ENCODE data around the gene TPSD1. TPM values are rescaled to one million over a fixed set of nuclear protein-coding genes. Genes with fewer than 3 reads are reported as not detected.
"Not testable (repeated sequence)": the region's sequence is repeated elsewhere in the genome, so short reads cannot be mapped to it uniquely, and the experiment has no call there.

Gene TPSD1
- total RNA-seq, 3 donors from 2014 or later (not counting 1 experiment from before 2014, with no cell fraction given): 3.2 TPM; not detected in 2

- H3K4me1 ChIP-seq (ENCODE audit: control insufficient read depth, insufficient read depth, low read length): peaks cover 20% of the 10 kb centered on the region
- H3K4me1 Mint-ChIP-seq; H3K9me3 Mint-ChIP-seq; H3K4me3 ChIP-seq (ENCODE audit: low read length); H3K4me3 Mint-ChIP-seq; H3K36me3 ChIP-seq (ENCODE audit: control insufficient read depth, insufficient read depth, low read length); H3K9me3 ChIP-seq (ENCODE audit: control insufficient read depth, insufficient read depth, low read length); H3K36me3 Mint-ChIP-seq; H3K27me3 ChIP-seq (ENCODE audit: control insufficient read depth, insufficient read depth, low read length); H3K27me3 Mint-ChIP-seq (ENCODE audit: low read depth in 2 of 2); DNase-seq; H3K27ac ChIP-seq (ENCODE audit: low read length); H3K27ac Mint-ChIP-seq; intact Hi-C loops (cut with micrococcal nuclease): not testable (repeated sequence)
- no CpG with 5 or more reads among the region's 43 CpGs for WGBS (ENCODE audit: insufficient coverage)
- ATAC-seq: peak; percentile 75 to 89 (median 82)
Measured at GRCh38 chr16:1249031-1249755, 6.7 kb upstream of the TPSD1 start.

GRCh38 chr16:1253701-1254364 lies 2.0 kb upstream of the TPSD1 start:
- H3K4me1 Mint-ChIP-seq; H3K36me3 ChIP-seq (ENCODE audit: control insufficient read depth, insufficient read depth, low read length); H3K27ac Mint-ChIP-seq; H3K4me1 ChIP-seq (ENCODE audit: control insufficient read depth, insufficient read depth, low read length); H3K4me3 ChIP-seq (ENCODE audit: low read length); H3K4me3 Mint-ChIP-seq; H3K9me3 Mint-ChIP-seq; H3K27ac ChIP-seq (ENCODE audit: low read length); H3K27me3 ChIP-seq (ENCODE audit: control insufficient read depth, insufficient read depth, low read length); H3K9me3 ChIP-seq (ENCODE audit: control insufficient read depth, insufficient read depth, low read length); H3K27me3 Mint-ChIP-seq (ENCODE audit: low read depth in 2 of 2); DNase-seq; intact Hi-C loops (cut with micrococcal nuclease); H3K36me3 Mint-ChIP-seq: not testable (repeated sequence)
- no CpG with 5 or more reads among the region's 47 CpGs for WGBS (ENCODE audit: insufficient coverage)
- ATAC-seq: peak in 1 of 3 donors; percentile 18

DNA sequence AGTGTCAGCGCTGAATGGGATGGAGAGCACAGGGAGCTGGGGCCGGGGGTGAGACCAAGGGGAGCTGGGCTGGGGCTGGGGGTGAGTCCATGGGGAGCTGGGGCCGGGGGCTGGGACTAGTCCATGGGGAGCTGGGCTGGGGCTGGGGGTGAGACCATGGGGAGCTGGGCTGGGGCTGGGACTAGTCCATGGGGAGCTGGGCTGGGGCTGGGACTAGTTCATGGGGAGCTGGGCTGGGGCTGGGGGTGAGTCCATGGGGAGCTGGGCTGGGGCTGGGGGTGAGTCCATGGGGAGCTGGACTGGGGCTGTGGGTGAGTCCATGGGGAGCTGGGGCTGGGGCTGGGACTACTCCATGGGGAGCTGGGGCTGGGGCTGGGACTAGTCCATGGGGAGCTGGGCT lies 1.0 kb upstream of the TPSD1 start:
- H3K36me3 ChIP-seq (ENCODE audit: control insufficient read depth, insufficient read depth, low read length); H3K27ac ChIP-seq (ENCODE audit: low read length); H3K9me3 Mint-ChIP-seq; H3K27me3 Mint-ChIP-seq (ENCODE audit: low read depth in 2 of 2); H3K4me1 ChIP-seq (ENCODE audit: control insufficient read depth, insufficient read depth, low read length); intact Hi-C loops (cut with micrococcal nuclease); DNase-seq; H3K4me3 ChIP-seq (ENCODE audit: low read length); ATAC-seq; H3K4me1 Mint-ChIP-seq; H3K36me3 Mint-ChIP-seq; H3K9me3 ChIP-seq (ENCODE audit: control insufficient read depth, insufficient read depth, low read length); H3K27me3 ChIP-seq (ENCODE audit: control insufficient read depth, insufficient read depth, low read length); H3K4me3 Mint-ChIP-seq; H3K27ac Mint-ChIP-seq: not testable (repeated sequence)
- WGBS (ENCODE audit: insufficient coverage): 78% methylated on average over 3 of the region's 3 CpGs

DNA sequence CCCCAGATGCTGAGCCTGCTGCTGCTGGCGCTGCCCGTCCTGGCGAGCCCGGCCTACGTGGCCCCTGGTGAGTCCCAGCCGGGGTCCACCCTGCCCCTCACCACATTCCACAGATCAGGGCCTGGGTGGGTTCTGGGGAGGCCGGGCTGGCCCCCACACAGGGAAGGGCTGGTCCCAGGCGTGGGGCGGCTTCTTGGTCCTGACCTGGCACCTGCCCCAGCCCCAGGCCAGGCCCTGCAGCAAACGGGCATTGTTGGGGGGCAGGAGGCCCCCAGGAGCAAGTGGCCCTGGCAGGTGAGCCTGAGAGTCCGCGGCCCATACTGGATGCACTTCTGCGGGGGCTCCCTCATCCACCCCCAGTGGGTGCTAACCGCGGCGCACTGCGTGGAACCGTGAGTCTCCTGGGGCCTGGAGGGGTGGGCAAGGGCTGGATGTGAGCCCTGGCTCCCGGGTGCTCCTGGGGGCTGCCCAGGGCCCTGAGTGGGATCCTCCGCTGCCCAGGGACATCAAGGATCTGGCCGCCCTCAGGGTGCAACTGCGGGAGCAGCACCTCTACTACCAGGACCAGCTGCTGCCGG lies 516 bp downstream of the TPSD1 start:
- 73% methylated on average over 23 of the region's 23 CpGs for whole genome bisulfite sequencing (ENCODE audit: insufficient coverage)

DNA sequence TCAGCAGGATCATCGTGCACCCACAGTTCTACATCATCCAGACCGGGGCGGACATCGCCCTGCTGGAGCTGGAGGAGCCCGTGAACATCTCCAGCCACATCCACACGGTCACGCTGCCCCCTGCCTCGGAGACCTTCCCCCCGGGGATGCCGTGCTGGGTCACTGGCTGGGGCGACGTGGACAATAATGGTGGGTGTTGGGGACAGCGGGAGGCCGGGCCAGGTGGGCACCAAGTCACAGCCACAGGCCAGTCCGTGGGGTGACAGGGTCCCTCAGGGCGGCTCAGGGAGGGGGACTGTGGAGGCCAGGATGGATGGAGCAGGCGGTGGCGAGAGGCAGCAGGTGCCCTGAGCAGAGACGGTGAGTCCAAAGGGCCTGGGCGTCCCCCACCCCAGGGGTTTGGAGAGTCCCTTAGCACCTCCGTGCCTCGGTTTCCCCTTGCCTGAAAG lies 1.0 kb downstream of the TPSD1 start:
- no peak overlapping the region for H3K27ac Mint-ChIP-seq
- Histone ChIP-seq H3K36me3 (ENCODE audit: control insufficient read depth, insufficient read depth, low read length) (no peaks in the 10 kb centered on the region), H3K4me1 (ENCODE audit: control insufficient read depth, insufficient read depth, low read length) (peaks cover 9% of the 10 kb centered on the region), H3K27ac (ENCODE audit: low read length) (no peak overlapping the region), H3K4me3 (ENCODE audit: low read length) (no peak overlapping the region), H3K9me3 (ENCODE audit: control insufficient read depth, insufficient read depth, low read length) (no peaks in the 10 kb centered on the region), H3K27me3 (ENCODE audit: control insufficient read depth, insufficient read depth, low read length) (peaks cover 15% of the 10 kb centered on the region)
- TF ChIP-seq, protein P1, sequence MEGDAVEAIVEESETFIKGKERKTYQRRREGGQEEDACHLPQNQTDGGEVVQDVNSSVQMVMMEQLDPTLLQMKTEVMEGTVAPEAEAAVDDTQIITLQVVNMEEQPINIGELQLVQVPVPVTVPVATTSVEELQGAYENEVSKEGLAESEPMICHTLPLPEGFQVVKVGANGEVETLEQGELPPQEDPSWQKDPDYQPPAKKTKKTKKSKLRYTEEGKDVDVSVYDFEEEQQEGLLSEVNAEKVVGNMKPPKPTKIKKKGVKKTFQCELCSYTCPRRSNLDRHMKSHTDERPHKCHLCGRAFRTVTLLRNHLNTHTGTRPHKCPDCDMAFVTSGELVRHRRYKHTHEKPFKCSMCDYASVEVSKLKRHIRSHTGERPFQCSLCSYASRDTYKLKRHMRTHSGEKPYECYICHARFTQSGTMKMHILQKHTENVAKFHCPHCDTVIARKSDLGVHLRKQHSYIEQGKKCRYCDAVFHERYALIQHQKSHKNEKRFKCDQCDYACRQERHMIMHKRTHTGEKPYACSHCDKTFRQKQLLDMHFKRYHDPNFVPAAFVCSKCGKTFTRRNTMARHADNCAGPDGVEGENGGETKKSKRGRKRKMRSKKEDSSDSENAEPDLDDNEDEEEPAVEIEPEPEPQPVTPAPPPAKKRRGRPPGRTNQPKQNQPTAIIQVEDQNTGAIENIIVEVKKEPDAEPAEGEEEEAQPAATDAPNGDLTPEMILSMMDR (IDR thresholded peaks at IDR 0.05): no peak
- no peaks in the 10 kb centered on the region for H3K36me3 Mint-ChIP-seq
- intact Hi-C loops (cut with micrococcal nuclease): no loop called here
- DNase-seq (no peak), ATAC-seq (no peak)
- WGBS (ENCODE audit: insufficient coverage): 87% methylated on average over 22 of the region's 22 CpGs
- H3K4me3 Mint-ChIP-seq: no peak overlapping the region
- no peaks in the 10 kb centered on the region for H3K9me3 Mint-ChIP-seq
- peaks cover 5 to 6% of the 10 kb centered on the region in 2 donors for H3K4me1 Mint-ChIP-seq
- H3K27me3 Mint-ChIP-seq (ENCODE audit: low read depth in 2 of 2): peaks cover 8 to 16% of the 10 kb centered on the region in 2 donors

More for the DNA sequence above, 516 bp downstream of the TPSD1 start:
- H3K9me3 ChIP-seq (ENCODE audit: control insufficient read depth, insufficient read depth, low read length); H3K9me3 Mint-ChIP-seq; H3K4me3 ChIP-seq (ENCODE audit: low read length); H3K4me1 ChIP-seq (ENCODE audit: control insufficient read depth, insufficient read depth, low read length); H3K27ac Mint-ChIP-seq; H3K27ac ChIP-seq (ENCODE audit: low read length); H3K4me3 Mint-ChIP-seq; H3K36me3 Mint-ChIP-seq; H3K36me3 ChIP-seq (ENCODE audit: control insufficient read depth, insufficient read depth, low read length); intact Hi-C loops (cut with micrococcal nuclease); ATAC-seq; DNase-seq; H3K4me1 Mint-ChIP-seq: not testable (repeated sequence)
- peaks cover 8 to 13% of the 10 kb centered on the region in 2 donors for H3K27me3 Mint-ChIP-seq (ENCODE audit: low read depth in 2 of 2)
- peaks cover 15% of the 10 kb centered on the region for H3K27me3 ChIP-seq (ENCODE audit: control insufficient read depth, insufficient read depth, low read length)
